ENCODE results near the gene UNC80. TPM values are rescaled to one million over a fixed set of nuclear protein-coding genes. Genes with fewer than 3 reads are reported as not detected.

The UNC80 gene
- total RNA-seq, 1 experiment from 2014 or later, result 1.8 TPM

GRCh38 chr2:209988010-209988409 is 216.4 kb downstream of the UNC80 start:
- Histone ChIP-seq H3K27ac (ENCODE audit: low read depth, low read length, poor library complexity, severe bottlenecking) (no peak overlapping the region), H3K4me3 (ENCODE audit: low read depth, low read length, poor library complexity, severe bottlenecking) (no peak overlapping the region), H3K27me3 (replicated peaks; ENCODE audit: insufficient read depth, low read depth, low read length, poor library complexity) (no peaks in the 10 kb centered on the region), H3K4me1 (ENCODE audit: insufficient read depth, low read length, poor library complexity, severe bottlenecking) (no peaks in the 10 kb centered on the region), H3K9me3 (ENCODE audit: low read depth, low read length, poor library complexity, severe bottlenecking) (no peaks in the 10 kb centered on the region), H3K36me3 (ENCODE audit: insufficient read depth, low read length, poor library complexity, severe bottlenecking) (no peaks in the 10 kb centered on the region)
- no TSS peak for BruUV-seq (replicated peaks)
- TF ChIP-seq CTCF (conservative IDR thresholded peaks at IDR 0.05; ENCODE audit: low read depth, low read length) (no peak), EZH2 (IDR thresholded peaks at IDR 0.05; ENCODE audit: borderline replicate concordance, low read depth, low read length, poor library complexity, severe bottlenecking) (no peak)
- DNase-seq (ENCODE audit: low spot score), result no peak
- ChIA-PET POLR2A (ENCODE audit: low non-redundant PET) (no interaction called here), CTCF (no interaction called here)
- intact Hi-C loops (cut with micrococcal nuclease; ENCODE audit: unreplicated experiment), result no loop called here

- TF ChIP-seq CTCF (conservative IDR thresholded peaks at IDR 0.05; ENCODE audit: low read depth, low read length), result no peak
- no peak for TF ChIP-seq EZH2 (IDR thresholded peaks at IDR 0.05; ENCODE audit: borderline replicate concordance, low read depth, low read length, poor library complexity, severe bottlenecking)
- no peak for DNase-seq (ENCODE audit: low spot score)
- Histone ChIP-seq H3K27me3 (replicated peaks; ENCODE audit: insufficient read depth, low read depth, low read length, poor library complexity) (no peaks in the 10 kb centered on the region), H3K4me3 (ENCODE audit: low read depth, low read length, poor library complexity, severe bottlenecking) (no peak overlapping the region), H3K9me3 (ENCODE audit: low read depth, low read length, poor library complexity, severe bottlenecking) (no peaks in the 10 kb centered on the region), H3K4me1 (ENCODE audit: insufficient read depth, low read length, poor library complexity, severe bottlenecking) (no peaks in the 10 kb centered on the region), H3K36me3 (ENCODE audit: insufficient read depth, low read length, poor library complexity, severe bottlenecking) (no peaks in the 10 kb centered on the region), H3K27ac (ENCODE audit: low read depth, low read length, poor library complexity, severe bottlenecking) (no peak overlapping the region)
- intact Hi-C loops (cut with micrococcal nuclease; ENCODE audit: unreplicated experiment), result no loop called here
- ChIA-PET POLR2A (ENCODE audit: low non-redundant PET) (no interaction called here), CTCF (no interaction called here)
- BruUV-seq (replicated peaks), result no TSS peak
These were observed 219.2 kb downstream of the UNC80 start for GRCh38 chr2:209990838-209991237.

GRCh38 chr2:209993968-209994367 is 222.3 kb downstream of the UNC80 start:
- ChIA-PET CTCF (no interaction called here), POLR2A (ENCODE audit: low non-redundant PET) (no interaction called here)
- intact Hi-C loops (cut with micrococcal nuclease; ENCODE audit: unreplicated experiment), result no loop called here
- no peak overlapping the region for H3K27ac ChIP-seq (ENCODE audit: low read depth, low read length, poor library complexity, severe bottlenecking)
- no peaks in the 10 kb centered on the region for H3K36me3 ChIP-seq (ENCODE audit: insufficient read depth, low read length, poor library complexity, severe bottlenecking)
- no peaks in the 10 kb centered on the region for H3K4me1 ChIP-seq (ENCODE audit: insufficient read depth, low read length, poor library complexity, severe bottlenecking)
- TF ChIP-seq CTCF (conservative IDR thresholded peaks at IDR 0.05; ENCODE audit: low read depth, low read length), result no peak
- TF ChIP-seq EZH2 (IDR thresholded peaks at IDR 0.05; ENCODE audit: borderline replicate concordance, low read depth, low read length, poor library complexity, severe bottlenecking), result no peak
- no peaks in the 10 kb centered on the region for H3K9me3 ChIP-seq (ENCODE audit: low read depth, low read length, poor library complexity, severe bottlenecking)
- no peaks in the 10 kb centered on the region for H3K27me3 ChIP-seq (replicated peaks; ENCODE audit: insufficient read depth, low read depth, low read length, poor library complexity)
- BruUV-seq (replicated peaks), result no TSS peak
- no peak overlapping the region for H3K4me3 ChIP-seq (ENCODE audit: low read depth, low read length, poor library complexity, severe bottlenecking)
- no peak for DNase-seq (ENCODE audit: low spot score)
